AG09319 (cell line): ENCODE measurements around the gene PCDH1.

Experiments used
- DNase-seq: peaks from one replicate; pipeline ENCODE4 v3.0.0-alpha.2; 2010; ENCODE audit warnings: low read depth; ENCODE audit errors: extremely low read depth
- TF ChIP-seq, protein P1 (sequence below): IDR thresholded peaks from 2 replicates; pipeline ENCODE4 v1.5.1; 2011; ENCODE audit warnings: low read depth, mild to moderate bottlenecking, inconsistent platforms, low read length, moderate library complexity

The PCDH1 gene

DNA sequence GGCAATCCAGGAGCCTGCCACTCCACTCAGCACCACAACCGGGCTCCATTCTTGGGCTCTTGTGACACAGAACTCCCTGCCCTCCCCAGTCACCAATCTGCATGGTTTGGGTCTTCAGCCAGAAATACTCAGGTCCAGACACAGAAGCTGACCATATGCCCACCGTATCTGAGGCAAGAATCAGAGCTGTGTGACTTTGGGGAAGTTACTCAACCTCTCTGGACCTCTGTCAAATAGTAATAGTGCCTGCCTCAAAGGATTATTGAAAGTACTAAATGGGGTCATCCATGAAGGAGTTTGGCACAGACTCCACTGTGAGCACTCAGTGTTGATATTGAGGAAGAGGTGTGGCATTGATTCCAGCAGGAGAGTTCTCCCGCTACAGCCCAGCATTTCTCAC lies 67.5 kb downstream of the PCDH1 start:
- no peak for DNase-seq
- TF ChIP-seq, protein P1, sequence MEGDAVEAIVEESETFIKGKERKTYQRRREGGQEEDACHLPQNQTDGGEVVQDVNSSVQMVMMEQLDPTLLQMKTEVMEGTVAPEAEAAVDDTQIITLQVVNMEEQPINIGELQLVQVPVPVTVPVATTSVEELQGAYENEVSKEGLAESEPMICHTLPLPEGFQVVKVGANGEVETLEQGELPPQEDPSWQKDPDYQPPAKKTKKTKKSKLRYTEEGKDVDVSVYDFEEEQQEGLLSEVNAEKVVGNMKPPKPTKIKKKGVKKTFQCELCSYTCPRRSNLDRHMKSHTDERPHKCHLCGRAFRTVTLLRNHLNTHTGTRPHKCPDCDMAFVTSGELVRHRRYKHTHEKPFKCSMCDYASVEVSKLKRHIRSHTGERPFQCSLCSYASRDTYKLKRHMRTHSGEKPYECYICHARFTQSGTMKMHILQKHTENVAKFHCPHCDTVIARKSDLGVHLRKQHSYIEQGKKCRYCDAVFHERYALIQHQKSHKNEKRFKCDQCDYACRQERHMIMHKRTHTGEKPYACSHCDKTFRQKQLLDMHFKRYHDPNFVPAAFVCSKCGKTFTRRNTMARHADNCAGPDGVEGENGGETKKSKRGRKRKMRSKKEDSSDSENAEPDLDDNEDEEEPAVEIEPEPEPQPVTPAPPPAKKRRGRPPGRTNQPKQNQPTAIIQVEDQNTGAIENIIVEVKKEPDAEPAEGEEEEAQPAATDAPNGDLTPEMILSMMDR: no peak

DNA sequence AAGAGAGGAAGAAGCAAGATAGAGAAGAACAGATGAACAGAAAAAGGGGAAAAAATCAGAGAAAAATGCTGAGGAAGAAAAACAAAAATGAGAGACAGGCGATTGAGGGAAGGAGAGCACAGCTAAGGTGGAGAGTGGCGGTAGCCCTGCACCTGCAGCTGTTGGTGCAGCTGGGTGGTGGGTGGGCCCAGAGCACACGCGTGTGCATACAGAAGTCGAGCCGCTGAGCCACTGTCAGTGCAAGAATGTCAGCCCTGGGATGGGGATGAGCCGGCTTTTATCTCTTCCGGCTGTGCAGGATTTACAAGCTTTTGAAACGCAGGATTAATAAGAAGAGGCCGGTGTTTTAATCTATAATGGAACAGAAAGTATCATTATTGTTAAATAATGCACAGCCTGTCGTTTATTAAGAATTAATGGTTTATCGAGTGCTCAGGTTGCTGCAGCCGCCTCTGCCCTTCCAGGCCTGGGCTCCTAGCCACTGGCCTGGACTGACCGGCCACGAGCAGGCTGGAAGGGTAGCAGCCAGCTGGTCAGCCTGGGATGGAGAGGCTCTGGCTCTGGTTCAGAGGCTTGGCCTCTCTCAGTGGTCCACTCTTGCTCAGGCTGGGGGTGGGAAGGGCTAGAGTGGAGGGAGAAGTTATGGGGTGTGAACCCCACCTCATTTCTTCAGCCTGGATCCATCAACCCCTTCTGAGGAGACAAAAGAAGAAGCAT lies 68.7 kb downstream of the PCDH1 start:
- TF ChIP-seq, protein P1: no peak
- no peak for DNase-seq

DNA sequence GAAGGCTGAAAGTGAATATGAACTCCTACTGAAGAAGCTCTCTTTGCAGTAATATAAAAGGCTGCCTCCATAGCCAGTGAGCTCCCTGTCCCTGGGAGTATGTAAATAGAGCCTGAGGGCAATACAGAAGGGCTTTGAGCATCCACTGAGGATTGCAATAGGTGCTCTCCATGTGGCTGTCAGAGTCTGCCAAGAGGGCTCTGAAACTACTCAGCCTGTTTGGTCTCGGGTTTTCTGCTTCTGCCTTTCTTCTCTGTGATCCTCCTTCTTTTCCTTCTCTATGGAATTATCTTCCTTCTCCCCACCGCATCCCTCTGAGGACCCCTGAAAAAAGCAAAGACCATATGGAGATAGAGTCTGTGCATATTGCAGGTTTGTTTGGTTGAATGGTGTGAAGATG lies 69.4 kb downstream of the PCDH1 start:
- TF ChIP-seq, protein P1: no peak
- DNase-seq: no peak

DNA sequence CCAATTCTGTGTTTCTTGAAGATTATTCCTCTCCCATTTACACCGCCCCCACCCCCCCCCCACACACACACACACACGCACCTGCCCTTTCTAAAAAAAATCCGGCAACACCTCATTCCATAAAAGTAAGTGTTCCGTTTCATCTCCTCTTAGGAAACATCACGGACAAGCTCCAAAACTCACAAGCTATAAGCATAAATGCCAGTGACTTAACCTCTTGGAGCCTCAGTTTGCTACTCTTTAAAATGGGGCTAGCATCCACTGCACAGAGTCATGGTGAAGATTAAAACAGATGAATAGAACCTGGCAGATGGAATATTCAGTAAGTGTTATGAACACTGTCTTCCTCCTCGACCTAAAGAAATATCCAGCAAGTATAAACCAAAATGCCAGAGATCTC lies 70.5 kb downstream of the PCDH1 start:
- no peak for DNase-seq
- TF ChIP-seq, protein P1: no peak

DNA sequence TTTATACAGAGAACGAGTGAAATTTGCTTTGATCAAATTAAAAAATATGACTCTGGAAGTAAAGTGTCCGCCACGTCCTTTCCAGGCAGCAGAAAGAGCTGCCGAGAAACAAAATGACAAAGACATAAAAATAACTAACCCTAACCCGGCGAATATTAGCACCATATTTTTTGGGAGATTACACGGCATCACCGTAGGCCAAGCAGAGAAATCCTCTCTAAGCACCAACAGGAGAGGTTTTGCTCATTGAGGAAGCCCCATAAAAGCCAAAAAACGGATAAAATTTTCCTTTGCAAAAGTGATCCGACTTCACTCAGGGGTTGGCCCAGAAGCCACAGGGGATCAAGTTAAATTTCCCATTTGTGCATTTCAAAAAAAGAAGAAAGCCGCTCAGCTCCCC lies 70.9 kb downstream of the PCDH1 start:
- TF ChIP-seq, protein P1: no peak

DNA sequence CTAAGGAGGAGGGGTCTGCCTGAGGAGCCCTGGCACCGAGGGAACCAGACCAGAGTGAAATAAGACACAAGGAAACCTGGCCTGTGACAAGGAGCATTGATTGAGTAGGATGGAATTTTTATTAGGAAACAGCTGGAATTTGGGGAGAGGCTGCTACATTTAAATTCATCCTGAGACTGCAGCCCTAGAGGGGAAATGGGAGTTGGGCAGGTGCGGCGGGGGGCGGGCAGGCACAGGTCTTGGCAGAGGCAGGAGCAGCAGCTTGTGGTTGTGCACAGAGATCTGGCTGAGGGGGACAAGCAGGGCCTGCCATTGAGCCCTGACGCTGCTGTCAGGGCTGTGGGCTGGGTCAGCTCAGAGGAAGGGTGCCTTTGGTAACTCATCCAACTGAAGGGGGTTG lies 71.6 kb downstream of the PCDH1 start:
- TF ChIP-seq, protein P1: no peak
- DNase-seq: no peak

More for the DNA sequence above, 70.9 kb downstream of the PCDH1 start:
- no peak for DNase-seq

DNA sequence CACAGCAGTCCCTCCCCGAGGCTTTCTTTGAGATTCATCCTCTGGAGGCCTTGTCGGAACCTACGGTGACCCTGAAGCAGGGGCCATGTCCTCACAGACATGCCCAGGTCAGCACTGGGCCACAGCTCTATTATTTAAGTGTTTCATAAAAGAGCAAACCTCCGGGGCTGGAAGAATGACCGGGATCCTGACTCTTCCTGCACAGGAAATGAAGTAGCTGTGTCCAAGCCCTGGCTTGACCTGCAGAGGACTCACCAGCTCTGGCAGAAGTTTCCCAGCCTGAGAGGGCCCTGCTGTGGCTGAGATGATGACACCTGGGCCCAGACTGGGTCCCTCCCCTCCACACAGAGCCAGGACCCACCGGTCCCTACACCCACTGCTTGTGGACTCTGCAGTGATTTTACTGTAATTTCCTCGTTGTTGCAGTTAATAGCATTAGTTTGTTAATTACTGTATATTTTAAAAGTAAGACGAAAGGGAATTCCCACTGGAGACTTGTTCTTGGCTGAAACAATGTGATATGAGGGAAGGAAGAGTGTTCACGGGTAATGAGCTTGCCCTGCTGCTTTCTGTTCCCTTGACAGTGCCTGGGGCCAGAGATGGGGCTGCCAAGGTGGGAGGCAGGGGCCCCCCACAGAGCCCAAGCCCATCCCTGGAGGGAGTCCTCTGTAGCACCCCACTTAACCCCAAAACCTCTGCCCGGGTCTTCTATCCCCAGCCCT lies 72.2 kb downstream of the PCDH1 start:
- TF ChIP-seq, protein P1: no peak

More for the DNA sequence above, 72.2 kb downstream of the PCDH1 start:
- no peak for DNase-seq
